Endothelial cell of umbilical vein (primary cell): Measurements from ENCODE around the gene MECP2. TPM values are rescaled to one million over a fixed set of nuclear protein-coding genes. Genes with fewer than 3 reads are reported as not detected.

Experiments
- BruUV-seq: library from RNA; stranded (reverse); fragments of 400-500 nt; replicated peaks from 2 replicates; lab custom pipeline; 2021; lab: Mats Ljungman, UMichigan
- CTCF ChIA-PET: fragments of 300-600, 350-600 bp; sonication (Branson Sonifier 250); formaldehyde crosslinking; loops from one replicate; lab custom pipeline; 2021; ENCODE audit warnings: antibody characterized with exemption, inconsistent platforms; lab: Charles Lee
- POLR2A ChIA-PET: fragments of 300-600, 350-600 bp; sonication (Branson Sonifier 250); formaldehyde crosslinking; loops from one replicate; lab custom pipeline; 2021; ENCODE audit warnings: antibody characterized with exemption, inconsistent platforms; lab: Charles Lee
- DNase-seq: peaks from one replicate; pipeline ENCODE4 v3.0.0-alpha.2; 2011; ENCODE audit warnings: low read depth, low spot score
- FAIRE-seq: peaks from 2 replicates; lab custom pipeline; 2011; peaks lifted over from hg19 to GRCh38; lab: Jason Lieb, UNC
- H2AFZ ChIP-seq: 2 replicates; pipeline ENCODE4 v1.6.0; 2012; ENCODE audit warnings: low read depth, low read length, control low read depth, inconsistent platforms
- H3K27ac ChIP-seq: 2 replicates; pipeline ENCODE4 v1.5.1; 2011; ENCODE audit warnings: low read depth, mild to moderate bottlenecking, control low read depth, low read length, moderate library complexity; ENCODE audit not compliant: insufficient read depth
- H3K27me3 ChIP-seq, 2 experiments: 2 replicates each; pipeline versions ENCODE4 v1.6.0 to v1.6.1; 2011; ENCODE audit warnings: low read length in 2 of 2, mixed read lengths in 1 of 2; ENCODE audit not compliant: control insufficient read depth in 2 of 2, insufficient read depth in 2 of 2
- H3K36me3 ChIP-seq, 2 experiments: 2 replicates in 1 of 2; 3 replicates in 1 of 2; pipeline ENCODE4 v1.5.1; 2011; ENCODE audit warnings: low read length in 2 of 2, mild to moderate bottlenecking in 1 of 2, moderate library complexity in 1 of 2; ENCODE audit not compliant: control insufficient read depth in 2 of 2, insufficient read depth in 2 of 2; ENCODE audit errors: extremely low read depth in 1 of 2
- H3K4me1 ChIP-seq: 3 replicates; pipeline ENCODE4 v1.5.1; 2011; ENCODE audit warnings: mild to moderate bottlenecking, low read length; ENCODE audit not compliant: control insufficient read depth, insufficient read depth; ENCODE audit errors: extremely low read depth
- H3K4me2 ChIP-seq: 2 replicates; pipeline ENCODE4 v1.6.1; 2011; ENCODE audit warnings: low read length, control low read depth, mixed read lengths; ENCODE audit not compliant: insufficient read depth
- H3K4me3 ChIP-seq, 3 experiments: fragments of 200-600 bp in 1 of 3; sonication (generic), shearing (Covaris generic) in 1 of 3; replicated peaks in 1 of 3; 2 replicates each; pipeline ENCODE4 v1.5.1; 2011 to 2016; ENCODE audit warnings: control low read depth in 3 of 3, low read length in 3 of 3, mild to moderate bottlenecking in 2 of 3, inconsistent platforms in 1 of 3, low read depth in 1 of 3, moderate library complexity in 1 of 3; ENCODE audit not compliant: insufficient read depth in 1 of 3
- H3K79me2 ChIP-seq: 2 replicates; pipeline ENCODE4 v1.6.0; 2012; ENCODE audit warnings: low read length, inconsistent platforms; ENCODE audit not compliant: control insufficient read depth, insufficient read depth
- H3K9ac ChIP-seq: replicated peaks from 2 replicates; pipeline ENCODE3; 2011; ENCODE audit warnings: low read length, control low read depth; ENCODE audit not compliant: insufficient read depth; ENCODE audit errors: extremely low read depth
- H3K9me1 ChIP-seq: replicated peaks from 3 replicates; pipeline ENCODE4 v1.6.0; 2011; ENCODE audit warnings: mild to moderate bottlenecking, low read length; ENCODE audit not compliant: control insufficient read depth, insufficient read depth; ENCODE audit errors: extremely low read depth
- H3K9me3 ChIP-seq: replicated peaks from 2 replicates; pipeline ENCODE4 v1.5.1; 2012; ENCODE audit warnings: low read length, inconsistent platforms; ENCODE audit not compliant: control insufficient read depth, insufficient read depth
- H4K20me1 ChIP-seq: replicated peaks from 2 replicates; pipeline ENCODE3; 2011; ENCODE audit warnings: mild to moderate bottlenecking, low read length; ENCODE audit not compliant: control insufficient read depth, insufficient read depth; ENCODE audit errors: extremely low read depth
- EZH2 ChIP-seq: IDR thresholded peaks from 2 replicates; pipeline ENCODE4 v1.6.1; 2012; ENCODE audit warnings: borderline replicate concordance, low read depth, mild to moderate bottlenecking, moderate library complexity, low read length, inconsistent platforms; ENCODE audit not compliant: severe bottlenecking
- FOS ChIP-seq: IDR thresholded peaks from 2 replicates; pipeline ENCODE4 v1.6.1; 2011; ENCODE audit warnings: mild to moderate bottlenecking, low read length, moderate library complexity, borderline replicate concordance; ENCODE audit not compliant: insufficient read depth
- GATA2 ChIP-seq: IDR thresholded peaks from 2 replicates; pipeline ENCODE4 v1.7.0; 2011; ENCODE audit warnings: low read depth, mild to moderate bottlenecking, moderate library complexity, mixed read lengths, low read length; ENCODE audit not compliant: insufficient read length, insufficient read depth
- JUN ChIP-seq: IDR thresholded peaks from 2 replicates; pipeline ENCODE4 v1.6.1; 2011; ENCODE audit warnings: borderline replicate concordance, low read depth; ENCODE audit not compliant: insufficient read length, insufficient read depth
- MAX ChIP-seq: IDR thresholded peaks from 2 replicates; pipeline ENCODE4 v1.6.1; 2011; ENCODE audit not compliant: insufficient read depth, insufficient read length
- MYC ChIP-seq: IDR thresholded peaks from one replicate; pipeline ENCODE4 v1.6.1; 2011; ENCODE audit warnings: mild to moderate bottlenecking, low read depth, low read length
- POLR2A ChIP-seq: IDR thresholded peaks from 2 replicates; pipeline ENCODE4 v1.6.1; 2012; ENCODE audit warnings: low read depth, mild to moderate bottlenecking, control low read depth, low read length
- POLR2AphosphoS5 ChIP-seq: IDR thresholded peaks from 2 replicates; pipeline ENCODE4 v1.6.1; 2012; ENCODE audit warnings: low read depth, mild to moderate bottlenecking, control low read depth, low read length, moderate library complexity; ENCODE audit not compliant: insufficient read depth
- dilution Hi-C: fragments of 300-500 bp; cut with MboI; formaldehyde crosslinking; loops from one replicate; pipeline ENCODE4 v1.15.0; 2019; ENCODE audit warnings: low sequenced_read_pairs; ENCODE audit not compliant: extremely low pct_ligation_motif_present
- intact Hi-C: fragments of 100-400 bp; cut with micrococcal nuclease; formaldehyde crosslinking; loops from one replicate; pipeline ENCODE4 v1.10.0; 2022
- polyA plus RNA-seq, 4 experiments: library from polyadenylated mRNA; depleted of rRNA in 3 of 4; stranded (reverse) in 3 of 4; unstranded in 1 of 4; fragments of >200 nt; gene quantifications; 2 replicates each; pipeline versions ENCODE4 v1.2.1 to v1.2.3, GENCODE V29; 2011 to 2012; ENCODE audit warnings: missing spikeins in 1 of 4
- total RNA-seq: library from RNA; stranded (reverse); gene quantifications from 2 replicates; pipeline ENCODE4 v1.2.3, GENCODE V29; 2021
- TF ChIP-seq, protein P1 (sequence below), 2 donors: IDR thresholded peaks; 1 replicate in 1 of 2; 2 replicates in 1 of 2; pipeline ENCODE4 v1.5.1; 2011; ENCODE audit warnings: low read length in 2 of 2, mild to moderate bottlenecking in 2 of 2, moderate library complexity in 2 of 2, control low read depth in 1 of 2, inconsistent platforms in 1 of 2, low read depth in 1 of 2; ENCODE audit not compliant: insufficient read depth in 1 of 2; ENCODE audit errors: extremely low read depth in 1 of 2

The MECP2 gene
- total and polyA plus RNA-seq, 2 donors (not counting 3 experiments of a cell fraction or from before 2014, with no cell fraction given) = 9.0 to 45.3 TPM

DNA sequence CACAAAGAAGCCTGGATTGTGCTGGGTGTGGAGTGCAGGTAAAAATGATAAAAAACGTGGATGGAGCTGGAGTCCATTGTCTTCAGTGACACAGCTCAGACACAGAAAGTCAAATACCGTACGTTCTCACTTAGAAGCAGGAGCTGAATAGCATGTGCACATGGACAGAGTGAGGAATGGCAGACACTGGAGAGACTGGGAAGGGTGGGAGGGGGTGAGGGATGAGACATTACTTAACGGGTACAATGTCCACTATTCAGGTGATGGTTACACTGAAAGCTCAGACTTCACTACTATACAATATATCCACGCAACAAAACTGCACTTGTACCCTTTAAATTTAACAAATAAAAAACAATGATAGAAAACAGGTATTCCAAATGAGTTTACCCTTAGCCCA lies 59.8 kb downstream of the MECP2 start:
- H2AFZ ChIP-seq = no peak overlapping the region
- peaks cover 41% of the 10 kb centered on the region for H3K79me2 ChIP-seq
- no peak overlapping the region for H3K27ac ChIP-seq
- peaks cover 4% of the 10 kb centered on the region for H3K4me1 ChIP-seq
- H3K27me3 ChIP-seq = no peaks in the 10 kb centered on the region
- no peak for FAIRE-seq
- peaks cover 0 to 3% of the 10 kb centered on the region in 2 experiments for H3K36me3 ChIP-seq
- no peaks in the 10 kb centered on the region for H4K20me1 ChIP-seq
- ChIA-PET POLR2A (no interaction called here), CTCF (no interaction called here)
- TF ChIP-seq JUN (no peak), POLR2AphosphoS5 (no peak), EZH2 (no peak), POLR2A (no peak), MYC (no peak), GATA2 (no peak), FOS (no peak), MAX (no peak)
- TF ChIP-seq, protein P1, sequence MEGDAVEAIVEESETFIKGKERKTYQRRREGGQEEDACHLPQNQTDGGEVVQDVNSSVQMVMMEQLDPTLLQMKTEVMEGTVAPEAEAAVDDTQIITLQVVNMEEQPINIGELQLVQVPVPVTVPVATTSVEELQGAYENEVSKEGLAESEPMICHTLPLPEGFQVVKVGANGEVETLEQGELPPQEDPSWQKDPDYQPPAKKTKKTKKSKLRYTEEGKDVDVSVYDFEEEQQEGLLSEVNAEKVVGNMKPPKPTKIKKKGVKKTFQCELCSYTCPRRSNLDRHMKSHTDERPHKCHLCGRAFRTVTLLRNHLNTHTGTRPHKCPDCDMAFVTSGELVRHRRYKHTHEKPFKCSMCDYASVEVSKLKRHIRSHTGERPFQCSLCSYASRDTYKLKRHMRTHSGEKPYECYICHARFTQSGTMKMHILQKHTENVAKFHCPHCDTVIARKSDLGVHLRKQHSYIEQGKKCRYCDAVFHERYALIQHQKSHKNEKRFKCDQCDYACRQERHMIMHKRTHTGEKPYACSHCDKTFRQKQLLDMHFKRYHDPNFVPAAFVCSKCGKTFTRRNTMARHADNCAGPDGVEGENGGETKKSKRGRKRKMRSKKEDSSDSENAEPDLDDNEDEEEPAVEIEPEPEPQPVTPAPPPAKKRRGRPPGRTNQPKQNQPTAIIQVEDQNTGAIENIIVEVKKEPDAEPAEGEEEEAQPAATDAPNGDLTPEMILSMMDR (IDR thresholded peaks at IDR 0.05; ENCODE audit: extremely low read depth in 1 of 2, insufficient read depth in 1 of 2, low read depth in 1 of 2, low read length in 2 of 2) = no peak
- DNase-seq = no peak
- H3K9ac ChIP-seq = no peak overlapping the region
- H3K9me3 ChIP-seq = no peaks in the 10 kb centered on the region
- intact Hi-C loops = no loop called here
- no TSS peak for BruUV-seq
- H3K4me2 ChIP-seq = no peak overlapping the region
- H3K4me3 ChIP-seq = no peak overlapping the region
- no peaks in the 10 kb centered on the region for H3K9me1 ChIP-seq
- dilution Hi-C loops = no loop called here
